GM21367 (cell line): ENCODE results near the gene HOXD8.

Source experiments
- ATAC-seq: cut with Tn5 transposase; IDR thresholded peaks from one replicate; pipeline ENCODE4 v1.9.1; 2021; ENCODE audit not compliant: unreplicated experiment

Gene HOXD8

DNA sequence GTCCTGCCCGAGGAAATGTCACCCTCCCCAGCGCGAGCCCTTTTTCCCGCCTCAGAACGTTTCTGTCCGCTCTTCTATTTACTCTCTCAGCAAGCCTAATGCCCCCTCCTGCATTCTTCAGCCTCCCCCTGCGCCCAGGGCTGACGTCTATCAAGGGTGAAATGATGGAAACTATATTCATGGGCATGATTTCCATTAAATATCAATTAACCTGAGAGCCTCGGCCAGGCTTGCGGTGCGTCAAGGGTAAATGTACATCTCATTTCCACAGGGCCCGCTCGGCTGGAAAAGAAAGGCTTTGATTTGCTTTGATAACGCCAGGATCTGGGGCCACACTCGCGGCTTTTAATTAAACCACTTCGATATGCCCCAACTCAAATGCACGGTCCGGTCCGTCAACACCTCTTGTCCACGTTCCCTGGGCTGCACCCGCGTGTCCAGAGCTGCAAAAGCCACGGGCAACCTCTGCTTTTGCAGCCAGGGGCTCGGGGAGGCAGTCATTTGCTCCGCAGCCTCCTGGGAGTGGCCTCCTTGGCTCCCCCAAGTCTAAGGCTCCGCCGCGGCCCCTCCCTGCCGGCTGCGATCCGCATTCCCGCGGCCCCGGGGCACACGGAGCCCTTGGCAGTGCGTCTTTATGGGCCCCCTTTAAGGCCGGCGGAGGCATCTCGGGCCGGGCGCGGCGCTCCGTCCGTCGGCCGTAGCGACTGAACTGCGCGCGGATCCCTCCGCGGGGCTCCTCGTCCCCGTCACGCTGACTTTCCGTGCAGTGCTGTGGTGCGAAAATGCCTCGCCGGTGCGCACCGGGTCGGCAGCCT lies at the start of gene HOXD8:
HOXD8 (plus strand) TSS at position 724 of the 815 bp plus-strand sequence. CDS start 662 bp downstream, outside the sequence.
- ATAC-seq: no peak

- ATAC-seq: no peak
Observed at GRCh38 chr2:176079831-176080539, 49.5 kb upstream of the HOXD8 start.

DNA sequence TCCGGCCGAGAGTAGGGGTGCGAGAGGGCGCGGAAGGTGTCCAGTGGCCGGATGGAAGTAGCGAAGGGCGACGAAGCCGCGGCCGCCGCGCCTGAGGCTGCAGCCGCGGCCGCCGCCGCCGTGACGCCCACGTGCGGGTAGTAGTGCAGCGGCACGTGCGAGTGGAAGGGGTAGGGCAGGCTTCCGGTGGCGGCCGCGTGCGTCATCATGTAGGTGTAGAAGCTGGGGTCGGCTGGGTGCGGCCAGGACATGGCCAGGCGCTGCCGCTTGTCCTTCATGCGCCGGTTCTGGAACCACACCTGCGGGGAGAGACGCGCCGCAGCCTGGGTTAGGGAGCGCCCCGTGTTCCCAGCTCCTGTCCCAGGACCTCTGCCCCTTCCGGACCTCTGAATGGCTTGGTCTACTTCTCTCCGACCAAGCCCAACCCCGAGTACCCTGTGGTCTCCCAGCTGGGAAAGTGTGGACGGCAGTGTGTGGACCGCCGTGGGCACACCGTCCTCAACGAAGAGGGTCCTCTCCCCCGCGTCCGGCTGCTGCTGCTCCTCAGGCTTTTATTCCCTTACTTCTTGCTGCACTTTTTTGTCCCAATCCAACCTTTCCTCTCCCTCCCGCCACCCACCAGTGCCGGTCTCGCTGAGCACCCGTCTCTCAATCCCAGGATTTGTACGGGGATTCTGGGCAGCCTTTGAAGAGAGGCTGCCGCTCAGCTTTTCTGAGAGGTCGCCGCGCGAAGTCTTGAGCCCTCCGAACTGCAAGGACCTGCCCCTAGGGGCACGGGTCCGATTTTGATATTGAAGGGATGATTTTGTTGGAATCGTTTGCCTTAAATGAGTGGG lies 48.7 kb upstream of the HOXD8 start:
- ATAC-seq: no peak

DNA sequence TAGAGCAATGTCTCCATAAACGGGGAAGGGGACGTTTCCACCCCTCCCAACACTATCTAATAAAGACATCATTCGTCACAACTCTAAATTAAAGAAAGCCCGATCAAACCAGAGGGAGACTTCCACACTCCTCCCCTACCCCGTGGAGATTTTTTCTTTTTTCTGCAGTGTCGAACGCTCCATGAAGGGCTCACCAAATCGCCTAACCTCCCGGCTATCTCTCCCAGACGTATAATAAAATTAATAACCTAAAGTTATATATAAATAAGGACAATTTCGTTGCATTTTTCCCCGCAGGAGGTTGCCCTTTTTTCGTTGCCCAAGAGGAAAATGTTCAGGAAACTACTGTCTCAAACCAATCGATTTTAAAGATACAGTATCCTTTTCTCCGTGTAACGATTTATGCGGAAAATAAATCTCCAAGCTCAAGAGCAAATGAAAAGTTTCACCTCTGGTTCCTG lies 48.1 kb upstream of the HOXD8 start:
- ATAC-seq: no peak

- no peak for ATAC-seq
Observed at GRCh38 chr2:176081837-176082524, 47.5 kb upstream of the HOXD8 start.

DNA sequence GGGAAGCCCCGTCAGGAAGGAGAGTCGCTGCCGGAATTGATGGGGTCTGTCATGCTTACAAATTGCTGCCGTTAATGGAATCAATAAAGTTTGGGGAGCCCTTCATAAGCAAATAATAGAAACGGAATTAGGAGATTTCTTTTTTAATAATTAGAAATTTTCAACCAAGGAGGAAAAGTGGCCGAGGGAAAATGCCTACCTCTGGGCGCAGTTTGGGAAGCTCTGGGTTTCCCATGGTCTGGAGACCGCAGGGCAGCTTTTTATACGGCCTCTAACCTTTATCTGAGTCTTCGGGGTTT lies 47.0 kb upstream of the HOXD8 start:
- no peak for ATAC-seq

GRCh38 chr2:176082824-176083751 lies 46.4 kb upstream of the HOXD8 start:
- ATAC-seq: no peak

GRCh38 chr2:176083796-176084261 lies 45.7 kb upstream of the HOXD8 start, which contains the start of gene EVX2:
Gene EVX2 (minus strand): TSS chr2:176083962. CDS start chr2:176083776, 186 bp downstream.
- ATAC-seq: no peak

- no peak for ATAC-seq
Observed at GRCh38 chr2:176084611-176085119, 44.8 kb upstream of the HOXD8 start.

- no peak for ATAC-seq
Observed at GRCh38 chr2:176085120-176085788, 44.3 kb upstream of the HOXD8 start.

DNA sequence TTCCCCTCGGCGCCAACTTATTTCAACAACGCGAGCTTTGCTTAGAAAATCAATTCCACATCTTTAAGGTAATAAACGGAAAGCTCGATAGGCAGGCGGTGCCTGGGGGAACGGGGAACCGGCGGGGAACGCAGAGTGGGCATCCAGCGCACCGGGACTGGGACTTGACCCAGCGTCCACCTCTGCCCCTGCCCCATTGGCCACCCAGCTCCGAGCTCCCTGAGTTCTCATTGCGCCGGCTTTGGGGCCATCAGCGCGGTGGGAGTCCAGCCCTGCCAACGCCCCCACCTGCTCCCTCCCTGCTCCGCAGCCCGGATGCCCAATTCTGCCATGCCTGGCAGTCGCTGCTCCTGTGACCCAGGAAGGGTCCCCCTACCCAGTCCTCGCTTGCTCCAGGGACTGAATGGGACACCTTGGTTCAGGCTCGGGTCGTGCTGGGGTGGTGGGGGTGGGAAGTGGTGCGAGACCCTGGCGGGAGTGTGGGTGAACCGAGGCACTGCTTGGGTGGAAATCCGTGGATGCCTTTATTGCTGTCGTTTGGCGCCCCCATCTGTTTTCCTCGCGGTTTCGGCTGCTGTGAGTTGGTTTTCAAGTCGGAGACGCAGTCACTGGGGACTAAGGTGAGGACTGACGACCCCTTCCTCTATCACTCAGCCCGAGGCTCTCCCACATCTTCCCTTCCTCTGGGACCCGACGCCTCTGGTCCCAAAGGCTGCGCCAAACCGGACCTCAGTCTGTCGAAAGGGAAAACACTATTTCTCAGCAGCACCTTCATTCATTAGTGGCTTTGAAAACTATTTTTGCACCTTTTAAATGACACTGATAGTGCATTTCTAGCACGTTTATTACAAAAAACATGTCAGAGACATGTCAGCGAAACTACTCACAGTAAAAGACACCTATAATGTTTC lies 43.4 kb upstream of the HOXD8 start:
- ATAC-seq: no peak

DNA sequence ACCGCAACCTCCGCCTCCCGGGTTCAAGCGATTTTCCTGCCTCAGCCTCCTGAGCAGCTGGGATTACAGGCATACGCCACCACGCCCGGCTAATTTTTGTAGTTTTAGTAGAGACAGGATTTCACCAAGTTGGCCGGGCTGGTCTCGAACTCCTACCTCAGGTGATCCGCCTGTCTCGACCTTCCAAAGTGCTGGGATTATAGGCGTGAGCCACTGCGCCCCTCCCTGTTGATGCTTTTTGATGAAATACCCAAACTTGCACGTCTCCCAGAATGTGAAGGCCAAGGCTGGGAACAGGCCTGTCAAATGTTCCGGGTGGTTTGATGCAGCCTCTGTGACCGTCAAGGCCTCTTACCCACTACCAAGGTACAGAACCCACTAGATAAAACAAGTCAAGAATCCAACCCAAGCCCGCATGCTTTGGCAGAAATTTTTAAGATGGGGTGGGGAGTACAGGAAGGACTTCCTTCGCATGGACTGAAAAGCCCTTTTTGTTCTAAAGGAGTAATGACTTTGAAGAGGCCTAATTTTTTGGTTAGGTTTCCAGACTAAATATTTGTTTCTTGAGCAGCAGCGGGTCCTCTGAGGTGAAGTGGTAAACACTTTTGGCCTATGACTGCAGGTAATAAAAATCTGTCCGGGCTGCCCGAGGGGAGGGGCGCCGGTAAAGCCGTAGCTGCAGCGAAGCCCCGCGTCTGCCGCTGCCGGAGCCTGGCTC lies 42.0 kb upstream of the HOXD8 start:
- ATAC-seq: no peak

DNA sequence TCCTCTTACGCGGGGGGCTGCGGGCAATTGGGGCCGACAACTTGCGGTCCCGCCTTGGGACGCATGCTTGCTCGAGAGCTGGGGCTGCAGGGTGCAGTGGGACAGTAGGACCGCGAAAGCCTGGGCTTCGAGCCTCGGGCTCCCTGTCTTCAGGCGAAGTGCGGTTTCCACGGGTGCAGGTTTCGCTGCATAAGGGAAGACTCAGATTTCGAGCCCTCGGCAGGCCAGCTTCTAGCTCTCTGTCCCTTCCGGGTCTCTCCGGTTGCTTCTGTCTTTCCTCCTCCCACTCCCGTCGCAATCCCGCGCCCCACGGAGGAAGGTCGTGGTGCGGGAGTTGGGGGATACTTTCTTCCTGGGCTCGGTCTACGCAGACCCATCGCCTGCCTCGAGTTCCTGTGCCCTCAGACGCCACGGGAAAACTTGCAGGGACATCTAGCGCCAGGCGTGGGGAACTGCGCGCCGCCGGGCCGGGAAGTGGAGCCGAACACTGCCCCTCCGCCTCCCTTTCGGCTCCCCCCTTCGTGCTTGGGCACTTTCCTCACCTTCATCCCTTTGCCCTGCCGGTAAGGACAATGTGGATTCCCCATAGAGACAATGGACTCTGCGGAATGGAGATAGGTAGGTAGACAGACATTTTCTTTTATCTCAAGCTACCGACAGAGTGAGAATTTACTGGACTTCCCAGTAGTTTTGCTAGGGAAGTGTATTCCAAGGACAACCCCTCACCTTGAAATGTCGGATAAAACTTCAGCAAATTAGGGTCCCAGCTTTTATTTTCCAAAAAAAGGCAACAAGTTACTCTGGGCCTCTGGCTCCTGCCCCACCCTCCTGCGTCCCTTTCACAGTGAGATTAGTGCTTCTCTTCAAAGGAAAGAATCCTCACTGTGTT lies 41.2 kb upstream of the HOXD8 start:
- no peak for ATAC-seq

DNA sequence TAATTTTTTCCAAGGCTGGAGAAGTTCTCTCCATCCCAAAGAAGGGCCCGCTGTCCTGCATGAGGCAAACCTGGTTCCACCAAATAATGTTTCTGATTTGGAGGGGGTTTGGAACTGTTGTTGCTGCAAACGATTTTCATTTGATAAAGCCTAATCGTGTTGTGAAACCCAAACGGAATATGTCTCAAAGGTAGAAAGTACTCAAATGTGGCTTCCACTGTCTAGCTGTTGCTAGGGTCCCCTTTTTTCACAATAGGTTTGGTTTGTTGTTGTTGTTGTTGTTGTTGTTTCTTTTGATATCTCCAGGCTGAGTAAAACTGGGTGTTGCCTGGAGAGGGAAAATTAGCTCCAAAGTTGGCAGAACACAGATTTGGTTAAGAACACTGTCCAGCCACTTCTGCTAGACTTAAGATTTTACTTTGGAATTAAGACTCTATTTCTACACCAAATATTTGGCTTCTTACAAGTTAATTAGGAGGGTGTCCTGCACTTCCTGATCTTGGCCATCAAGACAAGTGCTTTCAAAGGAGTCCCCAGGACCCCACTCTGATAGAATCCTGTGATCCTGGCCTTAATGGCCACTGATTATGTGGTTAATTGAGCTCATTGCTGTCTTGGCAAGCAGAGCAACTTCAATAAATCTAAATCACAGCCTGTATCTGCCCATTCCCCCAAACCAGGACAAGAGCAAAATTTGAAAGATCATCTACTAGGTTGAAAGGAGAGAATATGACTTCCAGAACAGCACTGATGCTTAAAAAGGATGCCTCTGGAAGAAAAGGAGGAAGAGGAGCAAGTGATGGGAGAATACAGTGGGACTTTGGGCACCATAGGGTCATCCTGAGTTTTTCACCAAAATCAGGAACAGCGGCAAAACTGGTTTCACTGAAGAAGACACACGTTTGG lies 40.3 kb upstream of the HOXD8 start:
- no peak for ATAC-seq

GRCh38 chr2:176089843-176090395 lies 39.6 kb upstream of the HOXD8 start:
- ATAC-seq: no peak
